Kidney epithelial cell (primary cell): Measurements from ENCODE around the gene KCNH8. TPM values are rescaled to one million over a fixed set of nuclear protein-coding genes. Genes with fewer than 3 reads are reported as not detected.

Source experiments
- DNase-seq: peaks from one replicate; pipeline ENCODE4 v3.0.0-alpha.2; 2010; ENCODE audit warnings: low read depth
- H3K27me3 ChIP-seq: 2 replicates; pipeline ENCODE4 v1.6.0; 2011; ENCODE audit warnings: low read length; ENCODE audit not compliant: control insufficient read depth, insufficient read depth
- H3K36me3 ChIP-seq: 2 replicates; pipeline ENCODE4 v1.5.1; 2011; ENCODE audit warnings: low read length; ENCODE audit not compliant: control insufficient read depth, insufficient read depth
- H3K4me3 ChIP-seq: 2 replicates; pipeline ENCODE4 v1.5.1; 2011; ENCODE audit warnings: low read depth, mild to moderate bottlenecking, control low read depth, low read length
- CTCF ChIP-seq: IDR thresholded peaks from 2 replicates; pipeline ENCODE4 v1.5.1; 2011; ENCODE audit warnings: mild to moderate bottlenecking, moderate library complexity, low read length, control low read depth, inconsistent platforms; ENCODE audit not compliant: insufficient read depth, poor library complexity, severe bottlenecking
- total RNA-seq: library from RNA; depleted of rRNA; stranded (reverse); fragments of >200 nt; gene quantifications from 2 replicates; pipeline ENCODE4 v1.2.3, GENCODE V29; 2015

KCNH8 gene
- total RNA-seq, 1 donor from 2014 or later = 0.88 TPM

GRCh38 chr3:19190126-19190525 lies 41.8 kb downstream of the KCNH8 start:
- H3K27me3 ChIP-seq = no peaks in the 10 kb centered on the region
- no peak overlapping the region for H3K4me3 ChIP-seq
- no peaks in the 10 kb centered on the region for H3K36me3 ChIP-seq
- DNase-seq = no peak
- no peak for TF ChIP-seq CTCF

- no peak for TF ChIP-seq CTCF
- no peak for DNase-seq
- no peaks in the 10 kb centered on the region for H3K27me3 ChIP-seq
These were observed 42.3 kb downstream of the KCNH8 start for GRCh38 chr3:19190602-19191001.

GRCh38 chr3:19199131-19199530 lies 50.8 kb downstream of the KCNH8 start:
- no peak for DNase-seq
- Histone ChIP-seq H3K4me3 (no peak overlapping the region), H3K27me3 (no peaks in the 10 kb centered on the region), H3K36me3 (no peaks in the 10 kb centered on the region)
- no peak for TF ChIP-seq CTCF

More at GRCh38 chr3:19190602-19191001, 42.3 kb downstream of the KCNH8 start:
- Histone ChIP-seq H3K4me3 (no peak overlapping the region), H3K36me3 (no peaks in the 10 kb centered on the region)

- H3K4me3 ChIP-seq = no peak overlapping the region
- no peak for TF ChIP-seq CTCF
- H3K36me3 ChIP-seq = no peaks in the 10 kb centered on the region
- H3K27me3 ChIP-seq = no peaks in the 10 kb centered on the region
- DNase-seq = no peak
These were observed 54.0 kb downstream of the KCNH8 start for GRCh38 chr3:19202303-19202702.

GRCh38 chr3:19202754-19203153 lies 54.4 kb downstream of the KCNH8 start:
- H3K36me3 ChIP-seq = no peaks in the 10 kb centered on the region
- TF ChIP-seq CTCF = no peak
- no peak overlapping the region for H3K4me3 ChIP-seq
- H3K27me3 ChIP-seq = no peaks in the 10 kb centered on the region
- DNase-seq = no peak

GRCh38 chr3:19206540-19206939 lies 58.2 kb downstream of the KCNH8 start:
- no peak for TF ChIP-seq CTCF

More at GRCh38 chr3:19206540-19206939, 58.2 kb downstream of the KCNH8 start:
- DNase-seq = no peak
- H3K4me3 ChIP-seq = no peak overlapping the region
- no peaks in the 10 kb centered on the region for H3K27me3 ChIP-seq
- H3K36me3 ChIP-seq = no peaks in the 10 kb centered on the region
